IMR-90 (cell line): ENCODE results near the gene LEKR1. TPM values are rescaled to one million over a fixed set of nuclear protein-coding genes. Genes with fewer than 3 reads are reported as not detected.
A peak's percentile ranks its signal among the peaks of the same experiment; 100 is the strongest.

Experiments used
- ATAC-seq: fragments of 200-7000 bp; cut with Tn5 transposase; 2 replicates; pipeline ENCODE4 v1.9.1; 2020; ENCODE audit warnings: low read depth, mild to moderate bottlenecking, moderate library complexity
- BruUV-seq: library from RNA; stranded (reverse); fragments of 400-500 nt; replicated peaks from 2 replicates; lab custom pipeline; 2021; lab: Mats Ljungman, UMichigan
- CTCF ChIA-PET: fragments of 300-600 bp; formaldehyde crosslinking; extraction: SDS; loops from one replicate; lab custom pipeline; 2021; ENCODE audit warnings: antibody characterized with exemption; lab: Yijun Ruan, JAX
- POLR2A ChIA-PET: fragments of 300-600 bp; sonication (Branson Sonifier 250); formaldehyde crosslinking; loops from one replicate; lab custom pipeline; 2022; ENCODE audit warnings: antibody characterized with exemption; ENCODE audit not compliant: unreplicated experiment; lab: Charles Lee
- DNase-seq: peaks from one replicate; pipeline ENCODE4 v3.0.0; 2013
- H2AFZ ChIP-seq: replicated peaks from 2 replicates; pipeline ENCODE3; 2013; ENCODE audit warnings: low read length, mild to moderate bottlenecking; ENCODE audit not compliant: poor library complexity
- H2AK5ac ChIP-seq: 2 replicates; pipeline ENCODE4 v1.6.1; 2013; ENCODE audit warnings: low read depth, low read length, inconsistent platforms
- H2AK9ac ChIP-seq: replicated peaks from 2 replicates; pipeline ENCODE3; 2013; ENCODE audit warnings: mild to moderate bottlenecking, low read depth, low read length, moderate library complexity; ENCODE audit not compliant: poor library complexity
- H2BK120ac ChIP-seq: 2 replicates; pipeline ENCODE4 v1.6.1; 2013; ENCODE audit warnings: low read depth, low read length, inconsistent platforms
- H2BK15ac ChIP-seq: 3 replicates; pipeline ENCODE4 v1.6.1; 2013; ENCODE audit warnings: low read depth, low read length, inconsistent platforms
- H2BK20ac ChIP-seq: 2 replicates; pipeline ENCODE4 v1.6.1; 2013; ENCODE audit warnings: low read depth, mild to moderate bottlenecking, inconsistent platforms, low read length, moderate library complexity
- H2BK5ac ChIP-seq: 2 replicates; pipeline ENCODE4 v1.6.1; 2013; ENCODE audit warnings: mild to moderate bottlenecking, low read depth, low read length, inconsistent platforms; ENCODE audit not compliant: poor library complexity, severe bottlenecking
- H3K14ac ChIP-seq: replicated peaks from 2 replicates; pipeline ENCODE4 v1.6.1; 2013; ENCODE audit warnings: low read depth, low read length, inconsistent platforms
- H3K18ac ChIP-seq: 2 replicates; pipeline ENCODE4 v1.6.1; 2013; ENCODE audit warnings: low read depth, low read length, control low read depth
- H3K23ac ChIP-seq: 2 replicates; pipeline ENCODE4 v1.6.1; 2013; ENCODE audit warnings: low read depth, low read length, inconsistent platforms
- H3K27ac ChIP-seq: 2 replicates; pipeline ENCODE4 v1.5.1; 2013; ENCODE audit warnings: mild to moderate bottlenecking, control low read depth, low read length; ENCODE audit not compliant: insufficient read depth
- H3K27me3 ChIP-seq: 2 replicates; pipeline ENCODE4 v1.6.1; 2013; ENCODE audit warnings: low read length; ENCODE audit not compliant: control insufficient read depth, insufficient read depth
- H3K36me3 ChIP-seq: 2 replicates; pipeline ENCODE4 v1.6.1; 2013; ENCODE audit warnings: low read length, mixed read lengths; ENCODE audit not compliant: control insufficient read depth, insufficient read depth
- H3K4ac ChIP-seq: 2 replicates; pipeline ENCODE4 v1.6.1; 2013; ENCODE audit warnings: low read depth, low read length, inconsistent platforms
- H3K4me1 ChIP-seq: 2 replicates; pipeline ENCODE4 v1.6.1; 2013; ENCODE audit warnings: low read length, mixed read lengths; ENCODE audit not compliant: control insufficient read depth, insufficient read depth
- H3K4me2 ChIP-seq: 2 replicates; pipeline ENCODE4 v1.6.1; 2013; ENCODE audit warnings: low read depth, mild to moderate bottlenecking, control low read depth, low read length, moderate library complexity
- H3K4me3 ChIP-seq: 2 replicates; pipeline ENCODE4 v1.5.1; 2013; ENCODE audit warnings: low read depth, mild to moderate bottlenecking, control low read depth, low read length, moderate library complexity; ENCODE audit not compliant: insufficient read depth
- H3K56ac ChIP-seq: 2 replicates; pipeline ENCODE4 v1.6.1; 2013; ENCODE audit warnings: low read length, inconsistent platforms; ENCODE audit not compliant: insufficient read depth; ENCODE audit errors: extremely low read depth
- H3K79me1 ChIP-seq, 2 experiments: 2 replicates each; pipeline ENCODE4 v1.6.1; 2013; ENCODE audit warnings: low read length in 2 of 2, inconsistent platforms in 1 of 2, low read depth in 1 of 2
- H3K9ac ChIP-seq: 2 replicates; pipeline ENCODE4 v1.6.1; 2013; ENCODE audit warnings: low read depth, low read length, control low read depth
- H3K9me1 ChIP-seq: 2 replicates; pipeline ENCODE4 v1.6.1; 2013; ENCODE audit warnings: low read length, inconsistent platforms; ENCODE audit not compliant: insufficient read depth
- H3K9me3 ChIP-seq: 2 replicates; pipeline ENCODE4 v1.6.1; 2013; ENCODE audit warnings: low read length; ENCODE audit not compliant: control insufficient read depth, insufficient read depth
- H4K20me1 ChIP-seq: 2 replicates; pipeline ENCODE4 v1.6.1; 2013; ENCODE audit warnings: low read length, inconsistent platforms; ENCODE audit not compliant: insufficient read depth
- H4K5ac ChIP-seq: 2 replicates; pipeline ENCODE4 v1.6.1; 2013; ENCODE audit warnings: mild to moderate bottlenecking, low read depth, low read length, control low read depth
- H4K8ac ChIP-seq, 2 experiments: 2 replicates each; pipeline ENCODE4 v1.6.1; 2013; ENCODE audit warnings: low read depth in 2 of 2, low read length in 2 of 2, control low read depth in 1 of 2, inconsistent platforms in 1 of 2
- H4K91ac ChIP-seq: 2 replicates; pipeline ENCODE4 v1.6.1; 2013; ENCODE audit warnings: low read depth, low read length, inconsistent platforms; ENCODE audit not compliant: insufficient read depth
- BHLHE40 ChIP-seq: fragments of 150-350 bp; IDR thresholded peaks from 2 replicates; pipeline ENCODE4 v1.6.1; 2016; ENCODE audit warnings: mild to moderate bottlenecking, low read depth, low read length
- CEBPB ChIP-seq: IDR thresholded peaks from 2 replicates; pipeline ENCODE4 v1.6.1; 2012; ENCODE audit warnings: low read depth, low read length, improper control_type of control experiment
- MAZ ChIP-seq: IDR thresholded peaks from 2 replicates; pipeline ENCODE4 v1.6.1; 2012; ENCODE audit warnings: low read depth, mild to moderate bottlenecking, low read length, improper control_type of control experiment, moderate library complexity, borderline replicate concordance
- RCOR1 ChIP-seq: IDR thresholded peaks from 2 replicates; pipeline ENCODE4 v1.6.1; 2012; ENCODE audit warnings: mild to moderate bottlenecking, low read length, improper control_type of control experiment; ENCODE audit not compliant: insufficient replicate concordance
- SMC3 ChIP-seq: fragments of 150-350 bp; IDR thresholded peaks from 2 replicates; pipeline ENCODE4 v1.6.1; 2016; ENCODE audit warnings: low read depth, mild to moderate bottlenecking, antibody characterized with exemption, low read length, moderate library complexity
- WGBS, 2 experiments: methylation state at CpG; one replicate each; pipeline versions ENCODE4 v1.1.5 to v1.1.7; 2013; ENCODE audit warnings: missing lambda C conversion rate in 2 of 2; ENCODE audit not compliant: insufficient read length in 1 of 2; ENCODE audit errors: extremely low coverage in 2 of 2; 5-methylcytosine and 5-hydroxymethylcytosine counted together
- dilution Hi-C: fragments of 300-500 bp; cut with HindIII; formaldehyde crosslinking; loops from one replicate; pipeline ENCODE4 v1.14.3; 2018; ENCODE audit warnings: low sequenced_read_pairs; ENCODE audit not compliant: unreplicated experiment
- in situ Hi-C: fragments of 300-500 bp; cut with MboI; formaldehyde crosslinking; loops from 3 replicates; pipeline ENCODE4 v1.14.3; 2019; ENCODE audit warnings: low sequenced_read_pairs, inconsistent platforms, mixed read lengths
- intact Hi-C: fragments of 100-400 bp; cut with micrococcal nuclease; formaldehyde crosslinking; loops from 2 replicates; pipeline ENCODE4 v1.10.0; 2022
- polyA plus RNA-seq, 3 experiments: library from polyadenylated mRNA; depleted of rRNA; stranded (reverse); fragments of >200 nt; gene quantifications; 2 replicates each; pipeline ENCODE4 v1.2.3, GENCODE V29; 2012; ENCODE audit warnings: low replicate concordance in 1 of 3
- total RNA-seq: library from RNA; depleted of rRNA; stranded (reverse); fragments of >200 nt; gene quantifications from 2 replicates; pipeline ENCODE4 v1.2.3, GENCODE V29; 2012

Gene LEKR1
- total and polyA plus RNA-seq, 2 of the 4 experiments (the other 2 are of a cell fraction) = 0.19 to 0.36 TPM

- no peak for TF ChIP-seq SMC3
- TF ChIP-seq BHLHE40 = no peak
- TF ChIP-seq CEBPB = peak; percentile 76
- no peak for TF ChIP-seq RCOR1
- no peak for TF ChIP-seq MAZ
- H3K4me3 ChIP-seq = no peak overlapping the region
- no peak overlapping the region for H2BK15ac ChIP-seq
- no peaks in the 10 kb centered on the region for H3K9me3 ChIP-seq
- CTCF ChIA-PET = no interaction called here
- H2AK9ac ChIP-seq = no peak overlapping the region
- no peak overlapping the region for H3K9ac ChIP-seq
- no peaks in the 10 kb centered on the region for H3K4me1 ChIP-seq
- H2BK120ac ChIP-seq = no peak overlapping the region
- H4K8ac ChIP-seq = no peak overlapping the region
- no peak overlapping the region for H3K27ac ChIP-seq
- no peak overlapping the region for H2BK20ac ChIP-seq
- no peaks in the 10 kb centered on the region for H3K27me3 ChIP-seq
- no peak overlapping the region for H4K91ac ChIP-seq
- no peak overlapping the region for H3K4me2 ChIP-seq
- no peak overlapping the region for H2AFZ ChIP-seq
- POLR2A ChIA-PET = no interaction called here
- no peak overlapping the region for H3K23ac ChIP-seq
- H3K4ac ChIP-seq = no peak overlapping the region
- H3K36me3 ChIP-seq = no peaks in the 10 kb centered on the region
- no peaks in the 10 kb centered on the region for H3K79me1 ChIP-seq
- WGBS, 2 experiments = no CpG with 5 or more reads among the region's 2 CpGs
- ATAC-seq = no peak
- DNase-seq = no peak
- H4K20me1 ChIP-seq = no peaks in the 10 kb centered on the region
- in situ Hi-C loops (no loop called here), intact Hi-C loops (no loop called here), dilution Hi-C loops (no loop called here)
- no peak overlapping the region for H4K5ac ChIP-seq
- no peak overlapping the region for H2BK5ac ChIP-seq
- H3K9me1 ChIP-seq = no peaks in the 10 kb centered on the region
- no peak overlapping the region for H3K14ac ChIP-seq
- no peak overlapping the region for H2AK5ac ChIP-seq
- H3K18ac ChIP-seq = no peak overlapping the region
- no peak overlapping the region for H3K56ac ChIP-seq
- no TSS peak for BruUV-seq
These were observed 112.6 kb downstream of the LEKR1 start for GRCh38 chr3:156938724-156939123.
